KMS-11 (cell line): ENCODE results near the gene SLC17A2.

Source experiments
- H2AFZ ChIP-seq: fragments of 200-600 bp; sonication (generic); 2 replicates; pipeline ENCODE4 v1.6.1; 2016; ENCODE audit warnings: antibody characterized with exemption, mixed run types, low read depth
- H3K27ac ChIP-seq: fragments of 200-600 bp; sonication (generic); 2 replicates; pipeline ENCODE4 v1.6.1; 2016; ENCODE audit warnings: mild to moderate bottlenecking, mixed run types
- H3K27me3 ChIP-seq: fragments of 200-600 bp; sonication (generic); 2 replicates; pipeline ENCODE4 v1.6.1; 2017; ENCODE audit warnings: mild to moderate bottlenecking, low read depth, mixed run types, moderate library complexity; ENCODE audit not compliant: insufficient read depth
- H3K36me3 ChIP-seq: fragments of 200-600 bp; sonication (generic); 2 replicates; pipeline ENCODE4 v1.6.1; 2017; ENCODE audit warnings: mild to moderate bottlenecking, mixed run types; ENCODE audit not compliant: insufficient read depth
- H3K4me1 ChIP-seq: fragments of 200-600 bp; sonication (generic); 2 replicates; pipeline ENCODE4 v1.6.1; 2016; ENCODE audit warnings: mild to moderate bottlenecking, low read depth, mixed run types; ENCODE audit not compliant: poor library complexity, severe bottlenecking
- H3K4me2 ChIP-seq: fragments of 200-600 bp; sonication (generic); 2 replicates; pipeline ENCODE4 v1.7.0; 2016; ENCODE audit warnings: mild to moderate bottlenecking, mixed run types
- H3K4me3 ChIP-seq: fragments of 200-600 bp; sonication (generic); IDR thresholded peaks from 2 replicates; pipeline ENCODE4 v1.6.1; 2017; ENCODE audit warnings: low read depth, low read length, mixed read lengths; ENCODE audit not compliant: insufficient read depth
- H3K79me2 ChIP-seq: fragments of 200-600 bp; sonication (generic); 2 replicates; pipeline ENCODE4 v1.6.1; 2016; ENCODE audit warnings: low read depth, mixed run types; ENCODE audit not compliant: insufficient read depth
- H3K9ac ChIP-seq: fragments of 200-600 bp; sonication (generic); 2 replicates; pipeline ENCODE4 v1.6.1; 2016; ENCODE audit warnings: mild to moderate bottlenecking, mixed run types
- H4K20me1 ChIP-seq: fragments of 200-600 bp; sonication (generic); 2 replicates; pipeline ENCODE4 v1.6.1; 2016; ENCODE audit warnings: mild to moderate bottlenecking, mixed run types; ENCODE audit not compliant: insufficient read depth
- TF ChIP-seq, protein P1 (sequence below): fragments of 200-600 bp; sonication (generic); conservative IDR thresholded peaks from 2 replicates; pipeline ENCODE4 v1.6.1; 2017; ENCODE audit warnings: low read depth, mild to moderate bottlenecking, antibody characterized with exemption, low read length, moderate library complexity, mixed read lengths

The SLC17A2 gene

DNA sequence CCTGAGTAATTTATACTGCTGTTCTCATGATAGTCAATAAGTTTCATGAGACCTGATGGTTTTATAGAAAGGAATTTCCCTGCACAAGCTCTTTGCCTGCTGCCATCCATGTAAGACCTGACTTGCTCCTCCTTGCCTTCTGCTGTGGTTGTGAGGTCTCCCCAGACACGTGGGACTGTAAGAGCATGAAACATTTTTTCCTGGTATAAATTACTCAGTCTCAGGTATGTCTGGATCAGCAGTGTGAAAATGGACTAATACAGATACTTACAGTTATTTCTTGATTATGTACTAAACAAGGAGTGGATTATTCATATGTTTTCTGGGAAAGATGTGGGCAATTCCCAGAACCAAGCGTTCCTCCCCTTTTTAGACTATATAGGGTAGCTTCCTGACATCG is 30.2 kb upstream of the SLC17A2 start:
- TF ChIP-seq, protein P1, sequence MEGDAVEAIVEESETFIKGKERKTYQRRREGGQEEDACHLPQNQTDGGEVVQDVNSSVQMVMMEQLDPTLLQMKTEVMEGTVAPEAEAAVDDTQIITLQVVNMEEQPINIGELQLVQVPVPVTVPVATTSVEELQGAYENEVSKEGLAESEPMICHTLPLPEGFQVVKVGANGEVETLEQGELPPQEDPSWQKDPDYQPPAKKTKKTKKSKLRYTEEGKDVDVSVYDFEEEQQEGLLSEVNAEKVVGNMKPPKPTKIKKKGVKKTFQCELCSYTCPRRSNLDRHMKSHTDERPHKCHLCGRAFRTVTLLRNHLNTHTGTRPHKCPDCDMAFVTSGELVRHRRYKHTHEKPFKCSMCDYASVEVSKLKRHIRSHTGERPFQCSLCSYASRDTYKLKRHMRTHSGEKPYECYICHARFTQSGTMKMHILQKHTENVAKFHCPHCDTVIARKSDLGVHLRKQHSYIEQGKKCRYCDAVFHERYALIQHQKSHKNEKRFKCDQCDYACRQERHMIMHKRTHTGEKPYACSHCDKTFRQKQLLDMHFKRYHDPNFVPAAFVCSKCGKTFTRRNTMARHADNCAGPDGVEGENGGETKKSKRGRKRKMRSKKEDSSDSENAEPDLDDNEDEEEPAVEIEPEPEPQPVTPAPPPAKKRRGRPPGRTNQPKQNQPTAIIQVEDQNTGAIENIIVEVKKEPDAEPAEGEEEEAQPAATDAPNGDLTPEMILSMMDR = no peak
- Histone ChIP-seq H3K4me3 (no peak overlapping the region), H3K27ac (no peak overlapping the region), H3K79me2 (peaks cover 10% of the 10 kb centered on the region; the same call in 1 of the 2 replicates), H3K27me3 (no peaks in the 10 kb centered on the region), H3K4me1 (peaks cover 52% of the 10 kb centered on the region), H4K20me1 (no peaks in the 10 kb centered on the region), H3K36me3 (no peaks in the 10 kb centered on the region), H2AFZ (no peak overlapping the region), H3K9ac (no peak overlapping the region), H3K4me2 (peak overlapping the region; percentile 96; the same call in 1 of the 2 replicates)

DNA sequence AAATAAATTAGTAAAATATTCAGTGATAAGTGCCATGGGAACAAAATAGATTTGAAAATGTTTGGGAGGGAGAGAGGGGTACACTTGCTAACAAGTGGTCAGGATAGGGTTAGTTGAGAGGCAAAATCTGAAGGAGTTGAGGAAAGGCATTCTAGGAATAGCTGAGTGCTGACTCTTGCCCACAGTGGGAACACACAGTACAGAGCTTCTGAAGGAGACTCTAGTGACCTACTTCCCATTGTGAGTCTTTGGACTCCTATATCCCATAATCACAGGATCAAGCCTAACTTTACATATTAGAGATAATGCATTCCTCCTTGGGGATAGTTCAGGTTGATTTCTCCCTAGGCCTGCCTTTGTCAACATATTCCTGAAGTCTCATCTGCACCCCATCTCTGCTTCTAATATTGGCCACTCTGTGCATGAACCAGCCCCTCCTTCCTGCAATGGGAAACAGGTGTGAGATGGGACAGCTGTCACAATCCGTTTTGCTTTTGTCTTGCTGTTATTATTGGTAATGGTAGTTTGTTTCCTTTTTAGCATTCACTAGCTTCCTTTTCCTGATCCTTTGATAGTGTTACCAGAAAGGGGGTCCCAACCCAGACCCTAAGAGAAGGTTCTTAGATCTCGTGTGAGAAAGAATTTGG is 29.5 kb upstream of the SLC17A2 start:
- Histone ChIP-seq H3K36me3 (no peaks in the 10 kb centered on the region), H3K27ac (no peak overlapping the region), H2AFZ (0 out of 2 replicates have a peak overlapping the region, but pooled peaks have one; percentile 9), H3K9ac (no peak overlapping the region), H3K27me3 (no peaks in the 10 kb centered on the region), H3K4me3 (no peak overlapping the region), H4K20me1 (no peaks in the 10 kb centered on the region), H3K4me2 (peak overlapping the region; percentile 17; the same call in 1 of the 2 replicates), H3K4me1 (peaks cover 52% of the 10 kb centered on the region), H3K79me2 (peaks cover 10% of the 10 kb centered on the region; the same call in 1 of the 2 replicates)
- TF ChIP-seq, protein P1 = no peak

DNA sequence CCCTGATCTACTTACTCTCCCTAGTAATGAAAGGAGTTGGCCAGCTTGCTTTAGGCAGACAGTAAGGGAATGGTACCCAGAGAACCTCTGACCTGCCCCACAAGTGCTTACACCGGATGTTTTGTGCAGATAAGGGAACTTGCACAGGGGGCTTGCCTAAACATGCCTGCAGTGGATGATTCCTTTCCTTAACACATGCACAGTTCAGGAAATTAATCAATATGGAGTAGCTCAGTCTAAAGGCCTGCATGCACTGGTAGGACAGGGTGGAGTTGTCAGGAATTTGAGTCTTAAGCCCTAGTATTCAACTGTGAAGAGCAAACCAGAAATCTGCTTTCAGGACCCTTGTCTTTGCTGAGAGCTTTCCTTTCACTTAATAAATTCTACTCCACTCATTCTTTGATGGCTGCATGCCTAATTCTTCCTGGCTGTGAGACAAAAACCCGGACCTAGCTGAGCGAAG is 28.2 kb upstream of the SLC17A2 start:
- Histone ChIP-seq H4K20me1 (no peaks in the 10 kb centered on the region), H3K9ac (no peak overlapping the region), H3K4me3 (no peak overlapping the region), H3K4me1 (peaks cover 39% of the 10 kb centered on the region), H3K27ac (no peak overlapping the region), H3K4me2 (peak overlapping the region; percentile 17; the same call in 1 of the 2 replicates), H2AFZ (peak overlapping the region; percentile 60), H3K27me3 (no peaks in the 10 kb centered on the region), H3K79me2 (peaks cover 3% of the 10 kb centered on the region; the same call in 1 of the 2 replicates), H3K36me3 (no peaks in the 10 kb centered on the region)
- TF ChIP-seq, protein P1 = no peak

DNA sequence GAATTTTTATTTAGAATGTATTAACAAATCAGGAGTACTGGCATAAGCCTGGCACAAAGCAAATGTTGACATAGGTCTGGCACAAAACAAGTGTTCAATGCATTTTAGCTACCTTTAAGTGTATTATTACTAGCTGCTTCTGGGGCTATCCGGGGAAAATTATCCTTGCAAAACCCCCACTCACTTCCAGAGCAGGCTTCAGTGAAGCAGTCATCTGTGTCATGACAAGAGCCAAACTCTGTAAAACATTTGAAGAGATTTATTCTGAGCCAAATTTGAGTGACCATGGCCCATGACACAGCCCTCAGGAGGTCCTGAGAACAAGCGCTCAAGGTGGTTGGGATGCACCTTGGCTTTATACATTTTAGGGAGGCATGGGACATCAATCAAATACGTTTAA is 25.7 kb upstream of the SLC17A2 start:
- Histone ChIP-seq H2AFZ (no peak overlapping the region), H4K20me1 (no peaks in the 10 kb centered on the region), H3K4me1 (peaks cover 26% of the 10 kb centered on the region), H3K9ac (no peak overlapping the region), H3K4me3 (no peak overlapping the region), H3K36me3 (no peaks in the 10 kb centered on the region), H3K27ac (no peak overlapping the region), H3K27me3 (no peaks in the 10 kb centered on the region), H3K79me2 (no peaks in the 10 kb centered on the region), H3K4me2 (no peak overlapping the region)
- TF ChIP-seq, protein P1 = no peak
